Activated CD8-positive, alpha-beta T cell treated with anti-CD3 and anti-CD28 coated beads for 36 hours (primary cell): ENCODE results near the gene ELAVL3. TPM values are rescaled to one million over a fixed set of nuclear protein-coding genes. Genes with fewer than 3 reads are reported as not detected.
A peak's percentile ranks its signal among the peaks of the same experiment; 100 is the strongest.
"Not testable (repeated sequence)": the region's sequence is repeated elsewhere in the genome, so short reads cannot be mapped to it uniquely, and the experiment has no call there.

Experiments
- ATAC-seq: fragments of 200-7000 bp; cut with Tn5 transposase; one replicate; pipeline ENCODE4 v1.10.0; 2021; ENCODE audit warnings: mild to moderate bottlenecking, moderate library complexity
- CTCF ChIA-PET: fragments of 350-600 bp; sonication (Branson Sonifier 250); formaldehyde crosslinking; loops from one replicate; lab custom pipeline; 2021; ENCODE audit warnings: antibody characterized with exemption; lab: Charles Lee
- POLR2A ChIA-PET: fragments of 350-600 bp; sonication (Branson Sonifier 250); formaldehyde crosslinking; loops from one replicate; lab custom pipeline; 2021; ENCODE audit warnings: antibody characterized with exemption; lab: Charles Lee
- DNase-seq: peaks from one replicate; pipeline ENCODE4 v3.0.0-alpha.2; 2020
- H3K27ac Mint-ChIP-seq: one replicate; pipeline ENCODE4 v1.8.0; 2021; ENCODE audit warnings: mild to moderate bottlenecking, mixed read lengths
- H3K27me3 Mint-ChIP-seq: one replicate; pipeline ENCODE4 v1.8.0; 2021; ENCODE audit warnings: mixed read lengths
- H3K36me3 Mint-ChIP-seq: one replicate; pipeline ENCODE4 v1.8.0; 2021; ENCODE audit warnings: low read depth, mixed read lengths
- H3K4me1 Mint-ChIP-seq: one replicate; pipeline ENCODE4 v1.8.0; 2021; ENCODE audit warnings: low read depth, mixed read lengths
- H3K4me3 Mint-ChIP-seq: one replicate; pipeline ENCODE4 v1.8.0; 2021; ENCODE audit warnings: mild to moderate bottlenecking, moderate library complexity, mixed read lengths
- H3K9me3 Mint-ChIP-seq: one replicate; pipeline ENCODE4 v1.8.0; 2021; ENCODE audit warnings: mixed read lengths
- intact Hi-C: fragments of 100-400 bp; cut with micrococcal nuclease; formaldehyde crosslinking; loops from one replicate; pipeline ENCODE4 v1.10.0; 2022
- total RNA-seq, 2 experiments: library from RNA; stranded (reverse); gene quantifications; one replicate each; pipeline ENCODE4 v1.2.3, GENCODE V29; 2021
- TF ChIP-seq, protein P1 (sequence below): fragments of 200-600 bp; IDR thresholded peaks from one replicate; pipeline ENCODE4 v1.8.0; 2022; ENCODE audit warnings: antibody characterized with exemption, mild to moderate bottlenecking

ELAVL3 gene
- total RNA-seq, 2 experiments from 2014 or later = not detected

- Mint-ChIP-seq H3K27ac (peak overlapping the region; percentile 97), H3K9me3 (no peaks in the 10 kb centered on the region), H3K36me3 (peaks cover 25% of the 10 kb centered on the region), H3K4me1 (peaks cover 18% of the 10 kb centered on the region), H3K4me3 (peak overlapping the region; percentile 100), H3K27me3 (no peaks in the 10 kb centered on the region)
- DNase-seq = peak; percentile 40
- ChIA-PET POLR2A (interaction anchor here (0.6 to 3.0 kb wide), 6 partner anchors 11 to 61 kb away, joined by 3 to 8 read pairs (median 4); partner anchors contain the start of gene SWSAP1), CTCF (interaction anchor here (0.6 to 3.8 kb wide), 10 partner anchors 10 to 90 kb away, joined by 3 to 17 read pairs (median 6); partner anchors contain the start of genes CCDC159 and TMEM205)
- ATAC-seq = no peak
- intact Hi-C loops = no loop called here
- TF ChIP-seq, protein P1, sequence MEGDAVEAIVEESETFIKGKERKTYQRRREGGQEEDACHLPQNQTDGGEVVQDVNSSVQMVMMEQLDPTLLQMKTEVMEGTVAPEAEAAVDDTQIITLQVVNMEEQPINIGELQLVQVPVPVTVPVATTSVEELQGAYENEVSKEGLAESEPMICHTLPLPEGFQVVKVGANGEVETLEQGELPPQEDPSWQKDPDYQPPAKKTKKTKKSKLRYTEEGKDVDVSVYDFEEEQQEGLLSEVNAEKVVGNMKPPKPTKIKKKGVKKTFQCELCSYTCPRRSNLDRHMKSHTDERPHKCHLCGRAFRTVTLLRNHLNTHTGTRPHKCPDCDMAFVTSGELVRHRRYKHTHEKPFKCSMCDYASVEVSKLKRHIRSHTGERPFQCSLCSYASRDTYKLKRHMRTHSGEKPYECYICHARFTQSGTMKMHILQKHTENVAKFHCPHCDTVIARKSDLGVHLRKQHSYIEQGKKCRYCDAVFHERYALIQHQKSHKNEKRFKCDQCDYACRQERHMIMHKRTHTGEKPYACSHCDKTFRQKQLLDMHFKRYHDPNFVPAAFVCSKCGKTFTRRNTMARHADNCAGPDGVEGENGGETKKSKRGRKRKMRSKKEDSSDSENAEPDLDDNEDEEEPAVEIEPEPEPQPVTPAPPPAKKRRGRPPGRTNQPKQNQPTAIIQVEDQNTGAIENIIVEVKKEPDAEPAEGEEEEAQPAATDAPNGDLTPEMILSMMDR = no peak
Measured at GRCh38 chr19:11435833-11436313, 45.0 kb downstream of the ELAVL3 start.

DNA sequence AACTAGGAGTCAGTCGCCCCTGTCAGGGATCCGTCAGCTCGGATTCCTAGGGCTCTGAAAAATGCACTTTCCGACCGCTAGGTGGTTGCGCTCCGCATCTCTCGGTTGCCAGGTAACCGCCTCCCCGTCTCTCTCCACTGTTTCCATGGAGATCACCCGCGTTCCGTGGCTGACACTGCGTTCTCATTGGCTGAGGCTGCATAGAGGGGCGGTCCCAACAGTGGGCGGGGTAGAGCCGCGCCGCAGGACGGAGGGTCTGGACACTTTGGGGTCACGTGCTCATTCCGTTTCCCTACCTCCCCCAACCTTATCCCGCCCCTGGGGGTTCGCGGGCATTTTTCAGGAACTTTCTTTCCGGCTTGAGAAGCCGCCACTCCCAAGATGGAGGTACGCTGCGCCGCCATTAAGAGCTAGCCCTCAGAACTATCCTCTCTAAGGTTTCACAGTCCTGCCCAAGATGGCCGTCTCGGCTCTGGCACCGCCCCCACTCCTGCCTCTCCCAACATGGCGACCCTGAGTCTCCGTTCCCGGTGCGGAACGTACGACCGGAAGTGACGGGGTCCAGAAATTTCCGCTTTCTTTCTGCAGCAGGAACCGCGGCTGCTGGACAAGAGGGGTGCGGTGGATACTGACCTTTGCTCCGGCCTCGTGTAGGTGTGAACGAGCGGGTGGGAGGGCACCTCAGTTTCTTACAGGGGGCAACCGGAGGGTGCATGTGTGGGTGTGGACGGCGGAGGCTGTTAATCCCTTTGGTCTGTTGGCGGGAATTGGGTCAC, 45.6 kb downstream of the ELAVL3 start, which contains the start of the genes ODAD3 and PRKCSH:
Gene ODAD3 (minus strand): TSS at position 65 of the 776 bp plus-strand sequence. CDS start 105 bp downstream, outside the sequence.
Gene PRKCSH (plus strand): TSS at position 579 of the 776 bp plus-strand sequence. CDS start 483 bp downstream, outside the sequence.
- peaks cover 23% of the 10 kb centered on the region for H3K36me3 Mint-ChIP-seq
- peak within 1 kb of the TSS; percentile 100 for H3K4me3 Mint-ChIP-seq
- ATAC-seq (peak; percentile 95), DNase-seq (peak; percentile 99)
- peaks cover 18% of the 10 kb centered on the region for H3K4me1 Mint-ChIP-seq
- no peaks in the 10 kb centered on the region for H3K9me3 Mint-ChIP-seq
- CTCF ChIA-PET = interaction anchor here (0.6 to 3.8 kb wide), 9 partner anchors 9 to 89 kb away, joined by 3 to 17 read pairs (median 6); partner anchors contain the start of genes CCDC159 and TMEM205
- POLR2A ChIA-PET = interaction anchor here (0.6 to 3.0 kb wide), 5 partner anchors 12 to 60 kb away, joined by 3 to 8 read pairs (median 4); partner anchors contain the start of gene SWSAP1
- H3K27ac Mint-ChIP-seq = peak within 1 kb of the TSS; percentile 97
- TF ChIP-seq, protein P1 = peak; percentile 96
- no peaks in the 10 kb centered on the region for H3K27me3 Mint-ChIP-seq
- intact Hi-C loops = no loop called here

DNA sequence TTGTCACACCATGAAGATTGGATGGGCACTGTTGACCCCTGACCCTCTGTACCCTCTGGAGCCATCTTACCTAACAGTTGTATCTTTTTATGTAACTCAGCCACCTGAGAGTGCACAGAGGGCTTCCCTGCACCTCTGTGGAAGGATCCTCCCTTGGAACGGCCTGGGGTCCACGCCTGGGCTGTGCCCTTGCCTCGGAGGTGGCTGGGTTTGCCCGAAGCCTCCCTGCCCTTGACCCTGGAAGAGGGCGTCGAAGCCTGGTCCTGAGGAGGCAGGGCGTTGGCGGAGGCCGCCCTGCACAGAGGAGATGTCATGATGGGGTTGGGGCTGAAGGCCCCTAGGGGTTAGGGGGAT, 46.2 kb downstream of the ELAVL3 start:
- Mint-ChIP-seq H3K36me3 (peaks cover 23% of the 10 kb centered on the region), H3K27me3 (no peaks in the 10 kb centered on the region), H3K4me1 (peaks cover 18% of the 10 kb centered on the region), H3K9me3 (no peaks in the 10 kb centered on the region), H3K27ac (peak overlapping the region; percentile 97), H3K4me3 (peak overlapping the region; percentile 100)
- POLR2A ChIA-PET = interaction anchor here (1.2 to 3.0 kb wide), 4 partner anchors 12 to 60 kb away, joined by 4 to 8 read pairs (median 4); partner anchors contain the start of gene SWSAP1
- CTCF ChIA-PET = interaction anchor here (1.0 to 3.8 kb wide), 7 partner anchors 11 to 88 kb away, joined by 3 to 17 read pairs (median 7); partner anchors contain the start of genes CCDC159 and TMEM205
- ATAC-seq (peak; percentile 4), DNase-seq (no peak)
- TF ChIP-seq, protein P1 = no peak
- intact Hi-C loops = no loop called here

DNA sequence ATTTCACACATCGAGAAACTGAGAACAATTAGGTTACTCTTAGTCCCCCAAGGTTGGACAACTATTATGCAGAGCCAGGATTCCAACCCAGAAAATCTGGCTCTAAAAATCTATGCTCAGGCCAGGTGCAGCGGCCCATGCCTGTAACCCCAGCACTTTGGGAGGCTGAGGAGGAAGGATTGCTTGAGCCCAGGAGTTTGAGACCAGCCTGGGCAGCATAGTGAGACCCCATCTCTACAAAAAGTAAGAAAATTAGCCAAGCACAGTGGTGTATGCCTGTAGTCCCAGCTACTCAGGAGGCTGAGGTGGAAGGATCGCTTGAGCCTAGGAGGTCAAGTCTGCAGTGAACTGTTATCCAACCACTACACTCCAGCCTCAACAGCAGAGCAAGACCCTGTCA, 47.3 kb downstream of the ELAVL3 start:
- intact Hi-C loops = not testable (repeated sequence)
- CTCF ChIA-PET = interaction anchor here (1.4 to 3.8 kb wide), 2 partner anchors 52 to 53 kb away, joined by 3 to 17 read pairs; no protein-coding TSS in a partner anchor

DNA sequence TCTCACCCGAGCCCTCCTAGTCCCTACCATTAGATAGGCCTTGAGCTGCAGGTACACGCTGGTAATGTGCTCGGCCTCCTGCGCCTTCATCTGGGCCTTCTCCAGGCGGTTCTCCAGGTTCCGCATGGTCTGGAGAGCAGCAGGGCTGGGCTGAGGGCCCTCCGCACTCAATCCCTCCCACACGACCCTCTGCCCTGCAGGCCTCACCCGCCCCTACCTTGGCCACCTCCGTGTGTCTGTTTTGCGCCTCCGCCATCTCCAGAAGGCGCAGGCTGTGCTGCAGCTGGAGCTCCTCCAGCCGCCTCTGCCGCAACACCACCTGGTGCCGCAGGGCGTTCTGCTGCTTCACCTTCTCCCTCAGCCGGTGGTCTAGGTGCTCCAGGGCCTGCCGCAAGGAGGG, 54.2 kb downstream of the ELAVL3 start:
- no peak overlapping the region for H3K27ac Mint-ChIP-seq
- H3K4me3 Mint-ChIP-seq = no peak overlapping the region
- CTCF ChIA-PET = interaction anchor here (1.0 kb wide), 1 partner anchor 9 kb away, joined by 3 read pairs; the partner anchor contains the start of gene PRKCSH
- H3K36me3 Mint-ChIP-seq = no peaks in the 10 kb centered on the region
- intact Hi-C loops = no loop called here
- TF ChIP-seq, protein P1 = no peak
- peaks cover 24% of the 10 kb centered on the region for H3K27me3 Mint-ChIP-seq
- H3K4me1 Mint-ChIP-seq = peaks cover 17% of the 10 kb centered on the region
- DNase-seq (no peak), ATAC-seq (no peak)
- H3K9me3 Mint-ChIP-seq = no peaks in the 10 kb centered on the region
- POLR2A ChIA-PET = interaction anchor here (0.8 kb wide), 1 partner anchor 20 kb away, joined by 3 read pairs; no protein-coding TSS in a partner anchor

More for the DNA sequence above, 47.3 kb downstream of the ELAVL3 start:
- not testable (repeated sequence) for H3K27ac Mint-ChIP-seq, DNase-seq, ATAC-seq, H3K27me3 Mint-ChIP-seq, H3K9me3 Mint-ChIP-seq, H3K4me3 Mint-ChIP-seq
- H3K36me3 Mint-ChIP-seq = peaks cover 21% of the 10 kb centered on the region
- H3K4me1 Mint-ChIP-seq = peaks cover 18% of the 10 kb centered on the region
- POLR2A ChIA-PET = interaction anchor here (1.6 kb wide), 1 partner anchor 49 kb away, joined by 4 read pairs; no protein-coding TSS in a partner anchor
